ENCODE data around the gene NUPR1.

DNA sequence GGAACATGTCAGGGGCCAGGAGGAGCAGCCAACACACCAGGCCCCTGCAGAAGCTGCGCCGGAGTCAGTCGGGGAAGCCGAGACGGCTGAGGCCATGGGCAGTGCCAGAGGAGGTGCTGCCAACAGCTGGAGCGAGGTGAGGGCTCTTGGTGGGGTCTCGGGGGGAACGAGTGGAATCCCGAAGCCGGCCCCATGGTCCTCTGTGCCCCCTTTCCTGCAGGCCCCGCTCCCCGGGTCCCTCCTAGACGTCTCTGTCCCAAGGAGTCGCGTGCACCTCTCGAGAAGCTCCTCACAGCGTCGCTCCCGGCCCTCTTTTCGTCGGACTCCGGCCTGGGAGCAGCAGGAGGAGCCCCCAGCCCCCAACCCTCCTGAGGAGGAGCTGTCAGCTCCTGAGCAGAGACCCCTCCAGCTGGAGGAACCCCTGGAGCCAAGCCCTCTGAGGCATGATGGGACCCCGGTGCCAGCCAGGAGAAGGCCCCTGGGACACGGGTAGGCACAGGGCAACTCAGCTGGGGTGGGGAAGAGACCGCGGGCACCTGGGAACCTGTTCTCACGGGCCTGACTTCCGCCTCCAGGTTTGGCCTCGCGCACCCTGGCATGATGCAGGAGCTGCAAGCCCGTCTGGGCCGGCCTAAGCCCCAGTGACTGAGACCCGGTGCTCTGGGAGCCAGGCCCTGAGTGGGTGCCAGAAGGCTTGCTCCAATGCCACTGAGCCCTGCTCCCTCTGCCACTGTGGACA, 40.7 kb downstream of the NUPR1 start:
- TF ChIP-seq, protein P1, sequence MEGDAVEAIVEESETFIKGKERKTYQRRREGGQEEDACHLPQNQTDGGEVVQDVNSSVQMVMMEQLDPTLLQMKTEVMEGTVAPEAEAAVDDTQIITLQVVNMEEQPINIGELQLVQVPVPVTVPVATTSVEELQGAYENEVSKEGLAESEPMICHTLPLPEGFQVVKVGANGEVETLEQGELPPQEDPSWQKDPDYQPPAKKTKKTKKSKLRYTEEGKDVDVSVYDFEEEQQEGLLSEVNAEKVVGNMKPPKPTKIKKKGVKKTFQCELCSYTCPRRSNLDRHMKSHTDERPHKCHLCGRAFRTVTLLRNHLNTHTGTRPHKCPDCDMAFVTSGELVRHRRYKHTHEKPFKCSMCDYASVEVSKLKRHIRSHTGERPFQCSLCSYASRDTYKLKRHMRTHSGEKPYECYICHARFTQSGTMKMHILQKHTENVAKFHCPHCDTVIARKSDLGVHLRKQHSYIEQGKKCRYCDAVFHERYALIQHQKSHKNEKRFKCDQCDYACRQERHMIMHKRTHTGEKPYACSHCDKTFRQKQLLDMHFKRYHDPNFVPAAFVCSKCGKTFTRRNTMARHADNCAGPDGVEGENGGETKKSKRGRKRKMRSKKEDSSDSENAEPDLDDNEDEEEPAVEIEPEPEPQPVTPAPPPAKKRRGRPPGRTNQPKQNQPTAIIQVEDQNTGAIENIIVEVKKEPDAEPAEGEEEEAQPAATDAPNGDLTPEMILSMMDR (IDR thresholded peaks at IDR 0.05) = no peak
- TF ChIP-seq POLR2AphosphoS5 (IDR thresholded peaks at IDR 0.05; ENCODE audit: insufficient read depth in 1 of 2, low read depth in 1 of 2) = no peak

Data from vagina (tissue), 2 donors.